Fibroblast of lung (primary cell): ENCODE data around the gene ACAD11. TPM values are rescaled to one million over a fixed set of nuclear protein-coding genes. Genes with fewer than 3 reads are reported as not detected.

ENCODE experiments used
- DNase-seq, 2 donors: peaks; one replicate each; pipeline versions ENCODE4 v3.0.0 to v3.0.0-alpha.2; 2010; ENCODE audit warnings: low read depth in 2 of 2
- H2AFZ ChIP-seq: 2 replicates; pipeline ENCODE4 v1.5.1; 2012; ENCODE audit warnings: low read length, control low read depth, inconsistent platforms
- H3K27ac ChIP-seq: 2 replicates; pipeline ENCODE4 v1.5.1; 2011; ENCODE audit warnings: low read length, control low read depth; ENCODE audit not compliant: insufficient read depth
- H3K27me3 ChIP-seq: 2 replicates; pipeline ENCODE4 v1.5.1; 2011; ENCODE audit warnings: mild to moderate bottlenecking, low read length; ENCODE audit not compliant: control insufficient read depth, insufficient read depth
- H3K36me3 ChIP-seq: 2 replicates; pipeline ENCODE4 v1.5.1; 2011; ENCODE audit warnings: low read length; ENCODE audit not compliant: control insufficient read depth, insufficient read depth
- H3K4me1 ChIP-seq: 2 replicates; pipeline ENCODE4 v1.5.1; 2011; ENCODE audit warnings: low read length; ENCODE audit not compliant: control insufficient read depth, insufficient read depth; ENCODE audit errors: extremely low read depth
- H3K4me2 ChIP-seq: 2 replicates; pipeline ENCODE4 v1.5.1; 2011; ENCODE audit warnings: low read length, control low read depth; ENCODE audit not compliant: insufficient read depth; ENCODE audit errors: extremely low read depth
- H3K4me3 ChIP-seq, 4 experiments: fragments of 200-600 bp in 1 of 4; sonication (generic) in 1 of 4; replicated peaks in 1 of 4; 2 replicates each; pipeline ENCODE4 v1.5.1; 2011 to 2016; ENCODE audit warnings: low read length in 4 of 4, low read depth in 3 of 4, mild to moderate bottlenecking in 3 of 4, control low read depth in 2 of 4, inconsistent platforms in 1 of 4, mixed read lengths in 1 of 4; ENCODE audit not compliant: insufficient read depth in 1 of 4; ENCODE audit errors: control extremely low read depth in 1 of 4
- H3K79me2 ChIP-seq: 2 replicates; pipeline ENCODE4 v1.5.1; 2012; ENCODE audit warnings: mild to moderate bottlenecking, low read length, inconsistent platforms; ENCODE audit not compliant: control insufficient read depth, insufficient read depth
- H3K9ac ChIP-seq: 2 replicates; pipeline ENCODE4 v1.5.1; 2011; ENCODE audit warnings: mild to moderate bottlenecking, low read length, control low read depth; ENCODE audit not compliant: insufficient read depth
- H3K9me3 ChIP-seq: 2 replicates; pipeline ENCODE4 v1.5.1; 2012; ENCODE audit warnings: low read depth, low read length; ENCODE audit not compliant: control insufficient read depth, insufficient read depth
- H4K20me1 ChIP-seq: 2 replicates; pipeline ENCODE4 v1.5.1; 2011; ENCODE audit warnings: low read length; ENCODE audit not compliant: control insufficient read depth, insufficient read depth; ENCODE audit errors: extremely low read depth
- CTCF ChIP-seq, 2 donors: IDR thresholded peaks in 1 of 2; conservative IDR thresholded peaks in 1 of 2; 1 replicate in 1 of 2; 2 replicates in 1 of 2; pipeline ENCODE4 v1.5.1; 2011 to 2012; ENCODE audit warnings: low read length in 2 of 2, control low read depth in 1 of 2, inconsistent platforms in 1 of 2, low read depth in 1 of 2, mild to moderate bottlenecking in 1 of 2
- EZH2 ChIP-seq: IDR thresholded peaks from 2 replicates; pipeline ENCODE4 v1.5.1; 2012; ENCODE audit warnings: low read length, control low read depth, mild to moderate bottlenecking; ENCODE audit errors: missing control alignments
- polyA plus RNA-seq, 2 donors: library from polyadenylated mRNA; depleted of rRNA in 1 of 2; stranded (reverse) in 1 of 2; unstranded in 1 of 2; fragments of >200 nt; gene quantifications; 2 replicates each; pipeline ENCODE4 v1.2.1, GENCODE V29; 2011 to 2012; ENCODE audit warnings: missing spikeins in 1 of 2
- total RNA-seq: library from RNA; depleted of rRNA; stranded (reverse); fragments of >200 nt; gene quantifications from 2 replicates; pipeline ENCODE4 v1.2.1, GENCODE V29; 2014

Gene ACAD11
- total and polyA plus RNA-seq, 2 donors (not counting 1 experiment from before 2014, with no cell fraction given) = 27.9 to 101 TPM

GRCh38 chr3:132682201-132682600 lies 22.6 kb upstream of the ACAD11 start:
- Histone ChIP-seq H3K36me3 (peaks cover 3% of the 10 kb centered on the region), H3K4me1 (no peaks in the 10 kb centered on the region), H3K9ac (no peak overlapping the region), H4K20me1 (no peaks in the 10 kb centered on the region), H2AFZ (no peak overlapping the region), H3K27me3 (no peaks in the 10 kb centered on the region), H3K79me2 (no peaks in the 10 kb centered on the region), H3K4me2 (no peak overlapping the region), H3K27ac (no peak overlapping the region), H3K4me3 (no peak overlapping the region), H3K9me3 (no peaks in the 10 kb centered on the region)
- no peak for DNase-seq
- TF ChIP-seq EZH2 = no peak

GRCh38 chr3:132681421-132681820 lies 21.8 kb upstream of the ACAD11 start:
- TF ChIP-seq EZH2 (no peak), CTCF (conservative IDR thresholded peaks at IDR 0.05 in 1 of 2, IDR thresholded peaks at IDR 0.05 in 1 of 2; ENCODE audit: low read depth in 1 of 2, low read length in 2 of 2) (no peak)
- Histone ChIP-seq H4K20me1 (no peaks in the 10 kb centered on the region), H3K4me3 (no peak overlapping the region), H3K4me2 (no peak overlapping the region), H3K27ac (no peak overlapping the region), H3K27me3 (no peaks in the 10 kb centered on the region), H2AFZ (no peak overlapping the region), H3K79me2 (no peaks in the 10 kb centered on the region), H3K9ac (no peak overlapping the region), H3K4me1 (no peaks in the 10 kb centered on the region), H3K36me3 (peaks cover 3% of the 10 kb centered on the region), H3K9me3 (no peaks in the 10 kb centered on the region)
- no peak for DNase-seq

- Histone ChIP-seq H3K79me2 (no peaks in the 10 kb centered on the region), H3K9me3 (no peaks in the 10 kb centered on the region), H3K4me3 (no peak overlapping the region), H3K4me2 (no peak overlapping the region), H3K9ac (no peak overlapping the region), H3K27ac (no peak overlapping the region), H3K27me3 (no peaks in the 10 kb centered on the region), H3K36me3 (peaks cover 3% of the 10 kb centered on the region), H2AFZ (no peak overlapping the region), H3K4me1 (no peaks in the 10 kb centered on the region), H4K20me1 (no peaks in the 10 kb centered on the region)
- DNase-seq = no peak
- no peak for TF ChIP-seq CTCF (conservative IDR thresholded peaks at IDR 0.05 in 1 of 2, IDR thresholded peaks at IDR 0.05 in 1 of 2; ENCODE audit: low read depth in 1 of 2, low read length in 2 of 2)
- TF ChIP-seq EZH2 = no peak
Measured at GRCh38 chr3:132679911-132680310, 20.3 kb upstream of the ACAD11 start.
